ENCODE data around the gene CASP1.
"Not testable (repeated sequence)": the region's sequence is repeated elsewhere in the genome, so short reads cannot be mapped to it uniquely, and the experiment has no call there.

The CASP1 gene

GRCh38 chr11:105071089-105071732 lies 36.3 kb upstream of the CASP1 start:
- in situ Hi-C loops (cut with HindIII; ENCODE audit: low sequenced_read_pairs), result no loop called here
- no peak for DNase-seq (ENCODE audit: low read depth, low spot score)
- H3K4me3 ChIP-seq (ENCODE audit: low read depth, low read length), result no peak overlapping the region
- no peak for TF ChIP-seq CTCF (IDR thresholded peaks at IDR 0.05; ENCODE audit: low read depth, low read length)

- no peak for DNase-seq (ENCODE audit: low read depth, low spot score)
- no peak overlapping the region for H3K4me3 ChIP-seq (ENCODE audit: low read depth, low read length)
- in situ Hi-C loops (cut with HindIII; ENCODE audit: low sequenced_read_pairs), result no loop called here
- no peak for TF ChIP-seq CTCF (IDR thresholded peaks at IDR 0.05; ENCODE audit: low read depth, low read length)
Observed at GRCh38 chr11:105070306-105070705, 35.4 kb upstream of the CASP1 start.

GRCh38 chr11:105069749-105070148 lies 34.8 kb upstream of the CASP1 start:
- DNase-seq (ENCODE audit: low read depth, low spot score); H3K4me3 ChIP-seq (ENCODE audit: low read depth, low read length); in situ Hi-C loops (cut with HindIII; ENCODE audit: low sequenced_read_pairs): not testable (repeated sequence)

- DNase-seq (ENCODE audit: low read depth, low spot score); in situ Hi-C loops (cut with HindIII; ENCODE audit: low sequenced_read_pairs); H3K4me3 ChIP-seq (ENCODE audit: low read depth, low read length): not testable (repeated sequence)
Observed at GRCh38 chr11:105063245-105063941, 28.4 kb upstream of the CASP1 start.

GRCh38 chr11:105057432-105057831 lies 22.5 kb upstream of the CASP1 start:
- in situ Hi-C loops (cut with HindIII; ENCODE audit: low sequenced_read_pairs), result no loop called here
- no peak overlapping the region for H3K4me3 ChIP-seq (ENCODE audit: low read depth, low read length)
- DNase-seq (ENCODE audit: low read depth, low spot score), result no peak
- no peak for TF ChIP-seq CTCF (IDR thresholded peaks at IDR 0.05; ENCODE audit: low read depth, low read length)

- DNase-seq (ENCODE audit: low read depth, low spot score), result no peak
- TF ChIP-seq CTCF (IDR thresholded peaks at IDR 0.05; ENCODE audit: low read depth, low read length), result no peak
- H3K4me3 ChIP-seq (ENCODE audit: low read depth, low read length), result no peak overlapping the region
- in situ Hi-C loops (cut with HindIII; ENCODE audit: low sequenced_read_pairs), result no loop called here
Observed at GRCh38 chr11:105056446-105056845, 21.5 kb upstream of the CASP1 start.

- in situ Hi-C loops (cut with HindIII; ENCODE audit: low sequenced_read_pairs), result no loop called here
- DNase-seq (ENCODE audit: low read depth, low spot score), result no peak
- H3K4me3 ChIP-seq (ENCODE audit: low read depth, low read length), result no peak overlapping the region
- no peak for TF ChIP-seq CTCF (IDR thresholded peaks at IDR 0.05; ENCODE audit: low read depth, low read length)
Observed at GRCh38 chr11:105054723-105055493, 20.0 kb upstream of the CASP1 start.

All from astrocyte of the spinal cord (primary cell).